ENCODE measurements around the gene PCDHB3. TPM values are rescaled to one million over a fixed set of nuclear protein-coding genes. Genes with fewer than 3 reads are reported as not detected.
A peak's percentile ranks its signal among the peaks of the same experiment; 100 is the strongest.
"Not testable (repeated sequence)": the region's sequence is repeated elsewhere in the genome, so short reads cannot be mapped to it uniquely, and the experiment has no call there.

Gene PCDHB3
- total RNA-seq, 8 experiments from 2014 or later: 1.6 to 7.6 (median 2.8) TPM; not detected in 1

- Histone ChIP-seq H3K27ac (no peak overlapping the region), H3K4me1 (replicated peaks in 1 of 2) (no peaks in the 10 kb centered on the region), H3K4me3 (peak overlapping the region in 3 of 5 donors; percentile 4 to 34 (median 21))
- 0 to 73% (median 8%) methylated on average over 1 to 13 of the region's 13 CpGs; no CpG with 5 or more reads in 3 of the 10 experiments for WGBS, 10 experiments
- in situ Hi-C loops (cut with MboI; ENCODE audit: low pct_unique_long_range_greater_than_20kb in 2 of 9, low sequenced_read_pairs in 9 of 9, unreplicated experiment in 9 of 9): loop anchor here in 1 of 9 experiments (25.0 kb wide), 1 partner anchor 111 kb away; no protein-coding TSS in a partner anchor
- ATAC-seq (replicated peaks in 6 of 8): no peak
Observed at GRCh38 chr5:141150993-141151325, 50.7 kb downstream of the PCDHB3 start.

- not testable (repeated sequence) for H3K27ac ChIP-seq; ATAC-seq (replicated peaks in 6 of 8); H3K4me1 ChIP-seq (replicated peaks in 1 of 2)
- WGBS, 10 experiments: 90% methylated on average over 16 of the region's 41 CpGs; no CpG with 5 or more reads in 9 of the 10 experiments
- in situ Hi-C loops (cut with MboI; ENCODE audit: low pct_unique_long_range_greater_than_20kb in 2 of 9, low sequenced_read_pairs in 9 of 9, unreplicated experiment in 9 of 9): loop anchor here in 1 of 9 experiments (25.0 kb wide), 1 partner anchor 111 kb away; no protein-coding TSS in a partner anchor
- H3K4me3 ChIP-seq: peak overlapping the region in 1 of 5 donors; percentile 34
Observed at GRCh38 chr5:141151632-141152031, 51.4 kb downstream of the PCDHB3 start.

- not testable (repeated sequence) for H3K27ac ChIP-seq; ATAC-seq (replicated peaks in 6 of 8); H3K4me1 ChIP-seq (replicated peaks in 1 of 2)
- in situ Hi-C loops (cut with MboI; ENCODE audit: low pct_unique_long_range_greater_than_20kb in 2 of 9, low sequenced_read_pairs in 9 of 9, unreplicated experiment in 9 of 9): loop anchor here in 1 of 9 experiments (25.0 kb wide), 1 partner anchor 110 kb away; no protein-coding TSS in a partner anchor
- peak overlapping the region in 1 of 5 donors; percentile 14 for H3K4me3 ChIP-seq
- WGBS, 10 experiments: 0 to 90% (median 73%) methylated on average over 1 to 2 of the region's 36 CpGs; no CpG with 5 or more reads in 7 of the 10 experiments
Observed at GRCh38 chr5:141152096-141152495, 51.8 kb downstream of the PCDHB3 start.

Other genes starting within 250 kb of the PCDHB3 start
- gene PCDHA10, start 244.6 kb upstream of the PCDHB3 start, total RNA-seq: 1 to 10 TPM in 6 of 8 experiments, under 1 TPM in 2; 0.10 to 8.1 (median 2.0) TPM
- gene PCDHA11, start 231.5 kb upstream of the PCDHB3 start, total RNA-seq: 1 to 10 TPM in 5 of 8 experiments, under 1 TPM in 2, not detected in 1; 0.31 to 6.3 (median 5.2) TPM
- 10 to 100 TPM in 2 of 8 experiments, 1 to 10 TPM in 3, under 1 TPM in 2, not detected in 1; 0.13 to 22.5 (median 7.4) TPM for gene PCDHA12, start 225.2 kb upstream of the PCDHB3 start, total RNA-seq
- 10 to 100 TPM in 2 of 8 experiments, 1 to 10 TPM in 3, under 1 TPM in 2, not detected in 1; 0.21 to 13.2 (median 2.3) TPM for gene PCDHA13, start 218.3 kb upstream of the PCDHB3 start, total RNA-seq
- 10 to 100 TPM in 5 of 8 experiments, 1 to 10 TPM in 1, under 1 TPM in 2; 0.05 to 25.2 (median 14.1) TPM for gene PCDHAC1, start 174.2 kb upstream of the PCDHB3 start, total RNA-seq
- 10 to 100 TPM in 1 of 8 experiments, 1 to 10 TPM in 5, under 1 TPM in 2; 0.10 to 24.4 (median 4.8) TPM for gene PCDHAC2, start 134.0 kb upstream of the PCDHB3 start, total RNA-seq
- gene PCDHB1, start 49.1 kb upstream of the PCDHB3 start, total RNA-seq: under 1 TPM in 7 of 8 experiments, not detected in 1; 0.04 to 0.43 (median 0.11) TPM
- gene PCDHB2, start 5.9 kb upstream of the PCDHB3 start, total RNA-seq: 10 to 100 TPM in 5 of 8 experiments, 1 to 10 TPM in 2, under 1 TPM in 1; 0.36 to 45.7 (median 10.3) TPM
- 1 to 10 TPM in 4 of 8 experiments, under 1 TPM in 4; 0.20 to 2.0 (median 1.2) TPM for gene PCDHB4, start 21.3 kb downstream of the PCDHB3 start, total RNA-seq
- 10 to 100 TPM in 3 of 8 experiments, 1 to 10 TPM in 1, under 1 TPM in 3, not detected in 1; 0.27 to 51.6 (median 8.5) TPM for gene PCDHB5, start 34.7 kb downstream of the PCDHB3 start, total RNA-seq
- gene PCDHB6, start 49.6 kb downstream of the PCDHB3 start, total RNA-seq: 1 to 10 TPM in 4 of 8 experiments, under 1 TPM in 3, not detected in 1; 0.28 to 2.8 (median 2.3) TPM
- gene PCDHB7, start 72.2 kb downstream of the PCDHB3 start, total RNA-seq: 1 to 10 TPM in 3 of 8 experiments, under 1 TPM in 5; 0.20 to 2.0 (median 0.50) TPM
- gene PCDHB8, start 77.3 kb downstream of the PCDHB3 start, total RNA-seq: 1 to 10 TPM in 4 of 8 experiments, under 1 TPM in 4; 0.11 to 4.4 (median 1.8) TPM
- gene PCDHB16, start 81.9 kb downstream of the PCDHB3 start, total RNA-seq: 1 to 10 TPM in 5 of 8 experiments, under 1 TPM in 3; 0.25 to 3.4 (median 1.8) TPM
- gene PCDHB9, start 86.7 kb downstream of the PCDHB3 start, total RNA-seq: 10 to 100 TPM in 1 of 8 experiments, 1 to 10 TPM in 6, under 1 TPM in 1; 0.72 to 10.1 (median 2.3) TPM
- gene PCDHB10, start 91.9 kb downstream of the PCDHB3 start, total RNA-seq: 10 to 100 TPM in 1 of 8 experiments, 1 to 10 TPM in 4, under 1 TPM in 3; 0.20 to 25.4 (median 5.5) TPM
- 1 to 10 TPM in 6 of 8 experiments, under 1 TPM in 2; 0.46 to 6.1 (median 3.4) TPM for gene PCDHB11, start 99.2 kb downstream of the PCDHB3 start, total RNA-seq
- 1 to 10 TPM in 5 of 8 experiments, under 1 TPM in 3; 0.31 to 8.9 (median 2.9) TPM for gene PCDHB12, start 108.2 kb downstream of the PCDHB3 start, total RNA-seq
- gene PCDHB13, start 113.4 kb downstream of the PCDHB3 start, total RNA-seq: 1 to 10 TPM in 7 of 8 experiments, under 1 TPM in 1; 0.25 to 6.7 (median 2.9) TPM
- 10 to 100 TPM in 1 of 8 experiments, 1 to 10 TPM in 7; 1.2 to 16.7 (median 6.5) TPM for gene PCDHB14, start 122.9 kb downstream of the PCDHB3 start, total RNA-seq
- gene PCDHB15, start 144.9 kb downstream of the PCDHB3 start, total RNA-seq: 1 to 10 TPM in 6 of 8 experiments, under 1 TPM in 2; 0.25 to 8.6 (median 3.5) TPM
- 1 to 10 TPM in 1 of 8 experiments, under 1 TPM in 5, not detected in 2; 0.14 to 1.4 (median 0.54) TPM for gene SLC25A2, start 203.6 kb downstream of the PCDHB3 start, total RNA-seq
- gene TAF7, start 220.3 kb downstream of the PCDHB3 start, total RNA-seq: 100 to 1,000 TPM in 2 of 8 experiments, 10 to 100 TPM in 6; 58.8 to 118 (median 71.3) TPM
- 1 to 10 TPM in 2 of 8 experiments, under 1 TPM in 6; 0.23 to 1.3 (median 0.79) TPM for gene PCDHGA1, start 230.0 kb downstream of the PCDHB3 start, total RNA-seq
- gene PCDHGA2, start 238.3 kb downstream of the PCDHB3 start, total RNA-seq: 1 to 10 TPM in 2 of 8 experiments, under 1 TPM in 6; 0.16 to 1.5 (median 0.34) TPM
- gene PCDHGA3, start 243.4 kb downstream of the PCDHB3 start, total RNA-seq: 10 to 100 TPM in 1 of 8 experiments, 1 to 10 TPM in 1, under 1 TPM in 6; 0.05 to 32.1 (median 0.65) TPM
- gene PCDHGB1, start 249.6 kb downstream of the PCDHB3 start, total RNA-seq: 1 to 10 TPM in 3 of 8 experiments, under 1 TPM in 5; 0.33 to 4.4 (median 0.83) TPM